GM18870 (cell line): ENCODE data around the gene CENPI.
"Not testable (repeated sequence)": the region's sequence is repeated elsewhere in the genome, so short reads cannot be mapped to it uniquely, and the experiment has no call there.

ENCODE experiments used
- ATAC-seq: cut with Tn5 transposase; IDR thresholded peaks from one replicate; pipeline ENCODE4 v1.9.1; 2021; ENCODE audit warnings: moderate library complexity; ENCODE audit not compliant: unreplicated experiment

Gene CENPI, protein sequence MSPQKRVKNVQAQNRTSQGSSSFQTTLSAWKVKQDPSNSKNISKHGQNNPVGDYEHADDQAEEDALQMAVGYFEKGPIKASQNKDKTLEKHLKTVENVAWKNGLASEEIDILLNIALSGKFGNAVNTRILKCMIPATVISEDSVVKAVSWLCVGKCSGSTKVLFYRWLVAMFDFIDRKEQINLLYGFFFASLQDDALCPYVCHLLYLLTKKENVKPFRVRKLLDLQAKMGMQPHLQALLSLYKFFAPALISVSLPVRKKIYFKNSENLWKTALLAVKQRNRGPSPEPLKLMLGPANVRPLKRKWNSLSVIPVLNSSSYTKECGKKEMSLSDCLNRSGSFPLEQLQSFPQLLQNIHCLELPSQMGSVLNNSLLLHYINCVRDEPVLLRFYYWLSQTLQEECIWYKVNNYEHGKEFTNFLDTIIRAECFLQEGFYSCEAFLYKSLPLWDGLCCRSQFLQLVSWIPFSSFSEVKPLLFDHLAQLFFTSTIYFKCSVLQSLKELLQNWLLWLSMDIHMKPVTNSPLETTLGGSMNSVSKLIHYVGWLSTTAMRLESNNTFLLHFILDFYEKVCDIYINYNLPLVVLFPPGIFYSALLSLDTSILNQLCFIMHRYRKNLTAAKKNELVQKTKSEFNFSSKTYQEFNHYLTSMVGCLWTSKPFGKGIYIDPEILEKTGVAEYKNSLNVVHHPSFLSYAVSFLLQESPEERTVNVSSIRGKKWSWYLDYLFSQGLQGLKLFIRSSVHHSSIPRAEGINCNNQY

DNA sequence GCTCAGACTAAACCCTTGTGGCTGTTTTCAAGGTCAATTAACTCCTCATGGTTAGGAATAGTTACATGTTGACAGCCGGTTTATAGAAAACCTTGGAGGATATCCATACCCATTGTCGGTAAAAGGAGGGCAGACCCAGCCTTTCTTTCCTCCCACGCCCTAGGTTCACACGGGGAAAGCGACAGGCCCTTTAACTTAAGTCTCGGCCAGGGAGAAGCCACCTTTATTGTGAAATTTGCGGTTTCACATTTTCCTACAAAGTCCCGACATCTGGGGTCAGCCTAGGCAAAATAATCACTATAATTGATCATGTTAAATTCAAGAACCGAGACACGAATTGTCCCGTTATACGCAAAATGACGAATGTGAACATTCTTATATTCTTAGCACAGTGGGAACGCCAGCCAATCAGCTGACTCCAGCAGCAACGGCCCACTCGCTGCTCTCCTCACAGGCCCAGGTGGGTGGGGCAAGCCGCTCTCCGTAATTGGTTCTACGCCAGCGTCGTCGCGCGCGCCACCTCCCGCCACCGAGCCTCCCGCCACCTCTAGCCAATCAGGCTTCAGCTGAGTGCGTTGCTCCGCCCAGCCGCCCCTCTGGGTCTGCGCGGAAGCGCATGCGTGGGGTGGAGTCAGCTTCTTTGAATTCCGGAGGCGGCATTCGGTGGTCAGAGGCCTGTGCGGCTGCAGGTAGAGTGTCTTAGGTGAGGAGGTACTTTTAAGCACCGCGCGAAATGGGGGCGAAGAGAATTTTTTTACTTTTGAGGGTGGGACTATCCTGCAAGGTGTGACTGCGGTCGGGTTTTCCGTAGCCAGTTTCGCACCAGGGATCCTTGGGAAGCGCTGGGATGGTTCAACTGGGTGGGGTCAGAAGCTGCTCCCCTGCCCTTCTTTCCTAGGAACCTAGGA, at the start of gene CENPI:
TSS of gene CENPI (plus strand) at position 659 of the 908 bp plus-strand sequence. CDS start 2,867 bp downstream, outside the sequence.
- ATAC-seq, result peak; percentile 96

DNA sequence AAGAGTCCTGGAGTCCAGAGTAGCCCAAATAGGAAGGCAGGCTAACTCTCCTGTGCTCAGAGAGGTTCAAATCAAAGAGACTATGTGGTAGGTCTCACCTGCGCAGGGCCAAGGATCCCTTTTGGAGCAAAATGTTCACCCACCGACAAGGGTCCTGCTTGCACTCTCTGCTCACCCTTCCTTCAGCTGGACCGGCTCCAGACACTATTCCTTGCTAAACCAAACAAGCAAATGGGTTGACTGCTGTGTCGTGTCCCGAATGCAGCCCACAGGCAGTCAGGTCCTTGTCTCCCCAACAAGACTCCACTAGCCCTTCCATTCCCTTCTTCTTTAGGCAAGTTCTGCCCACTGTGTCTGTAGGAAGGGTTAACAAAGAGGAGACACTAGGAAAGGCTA, 46.9 kb upstream of the CENPI start:
- no peak for ATAC-seq

GRCh38 chrX:101051549-101052302, 46.3 kb upstream of the CENPI start, which contains the start of gene TRMT2B:
TSS of gene TRMT2B (minus strand) at chrX:101052111. CDS start at chrX:101042289, 9,822 bp downstream.
- peak; percentile 85 for ATAC-seq

- not testable (repeated sequence) for ATAC-seq
Measured at GRCh38 chrX:101056551-101056950, 41.5 kb upstream of the CENPI start.

- ATAC-seq, result peak; percentile 93
Measured at GRCh38 chrX:101057093-101057714, 40.8 kb upstream of the CENPI start.

GRCh38 chrX:101062176-101062575, 35.8 kb upstream of the CENPI start:
- no peak for ATAC-seq

GRCh38 chrX:101071582-101071981, 26.4 kb upstream of the CENPI start:
- ATAC-seq, result no peak

DNA sequence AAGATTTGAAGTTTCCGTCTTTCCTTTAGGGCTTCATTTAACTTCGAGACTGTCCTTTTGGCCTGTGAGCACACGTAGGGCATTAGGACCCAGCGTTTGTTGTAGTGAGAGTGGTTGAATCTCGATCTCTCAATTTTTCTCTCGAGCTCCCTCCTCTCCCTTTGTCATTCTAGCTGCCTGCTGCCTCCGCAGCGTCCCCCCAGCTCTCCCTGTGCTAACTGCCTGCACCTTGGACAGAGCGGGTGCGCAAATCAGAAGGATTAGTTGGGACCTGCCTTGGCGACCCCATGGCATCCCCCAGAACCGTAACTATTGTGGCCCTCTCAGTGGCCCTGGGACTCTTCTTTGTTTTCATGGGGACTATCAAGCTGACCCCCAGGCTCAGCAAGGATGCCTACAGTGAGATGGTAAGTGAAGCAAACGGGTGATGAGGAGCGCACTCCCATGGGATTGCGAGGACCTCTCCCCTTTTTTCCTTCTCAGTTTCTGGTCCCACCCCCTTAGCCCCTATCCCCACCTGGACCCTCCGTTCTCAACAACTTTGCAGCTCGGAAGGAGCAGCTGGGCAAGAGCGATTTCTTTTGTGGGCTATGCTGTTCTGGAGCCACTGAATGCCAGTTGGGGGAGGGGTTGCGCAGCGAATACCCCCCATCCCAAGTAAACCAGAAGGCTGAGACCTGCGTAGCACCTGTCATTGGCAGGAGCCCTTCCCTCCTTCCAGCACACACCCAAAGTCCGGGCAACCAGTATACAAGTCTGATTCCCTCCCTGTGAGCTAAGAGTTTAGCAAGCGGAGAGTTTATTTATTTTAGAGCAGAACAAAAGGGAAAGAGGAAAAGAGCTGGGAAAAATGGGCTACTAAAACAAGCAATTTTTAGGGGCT, 19.0 kb upstream of the CENPI start, which contains the start of gene TMEM35A:
TSS of gene TMEM35A (plus strand) at position 164 of the 883 bp plus-strand sequence. CDS start at position 288, 124 bp downstream.
- no peak for ATAC-seq

DNA sequence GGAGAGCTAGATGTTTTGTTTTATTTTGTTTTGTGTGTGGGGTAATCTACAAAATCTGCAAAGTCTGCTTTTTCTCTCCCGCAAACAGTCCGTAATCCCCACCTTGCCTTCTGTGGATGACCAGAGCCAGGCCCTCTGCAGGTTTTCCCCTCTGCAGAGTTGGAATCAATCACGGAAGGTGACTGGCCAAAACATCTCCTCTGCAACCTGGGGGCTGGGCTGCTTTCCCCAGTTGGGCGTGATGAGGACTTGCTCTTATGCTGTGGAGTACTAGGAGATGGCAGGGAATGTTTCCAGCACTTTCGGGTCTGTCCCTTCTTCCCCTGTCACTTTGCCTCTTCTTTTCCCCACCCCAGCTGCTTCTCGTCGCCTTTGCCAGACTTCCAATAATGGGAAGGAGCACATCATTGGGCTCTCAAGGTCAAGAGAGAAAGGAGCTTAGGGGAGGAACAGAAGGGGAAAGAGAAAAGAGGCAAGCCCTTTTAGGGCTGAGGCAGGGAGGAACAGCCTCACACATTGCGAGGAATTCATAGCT, 18.2 kb upstream of the CENPI start:
- no peak for ATAC-seq

DNA sequence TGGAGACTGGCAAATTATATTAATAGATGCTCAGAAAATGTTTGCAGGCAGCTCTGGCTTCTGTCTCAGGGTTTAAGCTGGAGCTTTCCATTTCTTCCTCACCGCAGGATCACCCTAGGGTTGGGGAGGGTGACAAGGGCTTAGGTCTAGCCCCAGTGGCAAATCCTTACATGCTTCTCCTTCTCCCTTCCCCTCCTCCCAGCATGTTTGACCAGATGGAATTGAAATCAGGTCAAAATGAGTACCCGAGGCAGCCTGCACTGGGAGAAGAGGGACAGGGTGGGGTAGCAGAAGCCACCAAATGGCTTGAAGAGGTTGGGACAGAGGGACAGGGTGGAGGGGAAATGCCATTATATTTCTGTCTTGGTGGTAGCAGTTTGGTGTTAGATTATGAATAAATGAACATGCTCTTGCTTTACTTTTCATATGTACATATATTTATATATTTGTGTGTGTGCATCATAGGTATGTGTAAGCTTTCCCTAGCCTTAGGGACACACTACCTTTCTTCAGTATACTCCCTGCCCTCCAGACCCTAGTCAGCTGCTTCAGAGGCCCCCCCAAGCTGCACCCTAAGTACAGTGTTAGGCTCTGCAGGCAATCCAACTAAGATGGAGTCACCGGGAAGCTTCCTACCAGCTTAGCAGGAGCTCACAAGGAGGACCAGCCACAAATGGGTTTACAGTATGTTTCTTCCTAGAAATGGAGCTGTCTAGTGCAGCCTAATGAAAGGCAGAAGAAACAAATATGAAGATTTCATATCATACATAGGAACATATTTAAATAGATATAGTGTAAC, 17.5 kb upstream of the CENPI start:
- ATAC-seq, result no peak

GRCh38 chrX:101081231-101081630, 16.8 kb upstream of the CENPI start:
- no peak for ATAC-seq

DNA sequence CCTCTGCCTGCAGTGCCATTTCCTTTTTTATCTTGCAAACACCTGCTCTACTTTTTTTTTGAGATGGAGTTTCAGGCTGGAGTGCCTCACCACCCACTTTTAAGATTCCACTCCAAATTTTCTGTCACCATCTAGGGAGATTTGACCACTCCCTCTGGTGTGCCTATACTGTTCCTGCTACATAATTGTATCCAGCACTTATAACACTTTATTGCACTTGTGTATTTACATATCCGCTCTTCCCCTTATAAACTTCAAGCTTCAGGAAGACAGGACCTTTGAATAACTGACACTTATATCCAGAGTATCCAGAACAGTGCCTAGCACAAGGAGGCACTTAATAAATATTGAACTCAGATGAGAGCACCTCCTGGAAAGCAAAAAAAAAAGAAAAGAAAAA, 6.2 kb upstream of the CENPI start:
- no peak for ATAC-seq

DNA sequence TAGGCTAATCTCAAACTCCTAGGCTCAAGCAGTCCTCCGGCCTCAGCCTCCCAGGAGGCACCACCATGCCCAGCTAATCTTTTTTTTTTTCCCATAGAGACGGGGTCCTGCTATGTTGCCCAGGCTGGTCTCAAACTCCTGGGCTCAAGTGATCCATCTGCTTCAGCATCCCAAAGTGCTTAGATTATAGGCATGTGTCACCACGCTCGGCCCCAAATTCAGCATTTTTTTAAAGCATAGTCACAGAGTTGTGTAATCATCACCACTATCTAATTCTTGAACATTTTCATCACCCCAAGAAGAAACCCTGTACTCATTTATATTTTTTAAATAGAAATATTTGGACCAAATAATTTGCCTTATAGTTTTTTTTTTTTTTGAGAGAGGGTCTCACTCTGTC, 10.3 kb downstream of the CENPI start:
- no peak for ATAC-seq

DNA sequence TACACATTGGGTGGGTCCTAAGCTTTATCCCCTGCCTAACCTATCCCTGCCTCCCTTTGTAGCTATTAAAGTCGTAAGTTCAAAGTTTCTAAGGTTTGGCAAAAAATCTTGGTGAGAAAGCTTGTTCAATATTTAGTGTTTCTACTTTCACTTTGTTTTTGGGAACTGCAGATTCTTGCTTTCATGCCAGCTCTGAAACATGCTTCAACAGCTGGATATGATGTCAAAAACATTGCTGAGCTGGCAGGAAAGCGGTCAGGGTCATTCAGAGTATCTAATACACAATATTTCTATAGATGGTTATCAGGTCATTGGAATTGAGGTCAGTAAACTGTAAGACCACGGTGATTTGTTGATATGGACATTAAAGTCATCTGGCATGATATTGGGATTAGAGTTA, 19.7 kb downstream of the CENPI start:
- ATAC-seq, result no peak

DNA sequence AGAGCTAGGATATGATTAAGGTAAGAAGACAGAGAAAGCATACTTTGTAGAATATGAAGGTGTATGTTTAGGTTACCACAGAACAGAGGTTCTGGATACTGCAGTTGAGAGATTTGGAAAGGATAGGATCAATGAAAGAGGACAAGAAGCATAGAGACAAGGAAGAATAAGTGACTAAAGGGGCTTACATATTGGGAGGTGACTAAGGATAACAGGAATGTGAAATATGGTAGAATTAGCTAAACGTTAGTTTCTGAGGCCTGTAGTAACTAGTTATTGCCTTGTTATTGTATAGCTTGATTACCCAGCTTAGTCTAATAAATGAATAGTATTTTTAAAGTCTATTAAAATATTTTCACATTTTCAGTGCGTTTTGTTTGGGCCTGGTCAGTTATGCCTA, 38.2 kb downstream of the CENPI start:
- no peak for ATAC-seq
